Left colon (tissue), 2 donors: ENCODE measurements around the gene ATXN2. TPM values are rescaled to one million over a fixed set of nuclear protein-coding genes. Genes with fewer than 3 reads are reported as not detected.
"Not testable (repeated sequence)": the region's sequence is repeated elsewhere in the genome, so short reads cannot be mapped to it uniquely, and the experiment has no call there.

ENCODE experiments used
- ATAC-seq: fragments of 200-7000 bp; cut with Tn5 transposase; one replicate; pipeline ENCODE4 v1.9.1; 2020; ENCODE audit warnings: mild to moderate bottlenecking, moderate library complexity
- DNase-seq, 2 donors: peaks; one replicate each; pipeline ENCODE4 v3.0.0-alpha.2; 2020
- intact Hi-C, 2 donors: fragments of 100-400 bp; cut with DNase I in 1 of 2; cut with micrococcal nuclease in 1 of 2; formaldehyde crosslinking; loops; one replicate each; pipeline versions ENCODE4 v1.11.2 to v1.14.0; 2022; cut with DNase I, micrococcal nuclease
- long read RNA-seq: library from polyadenylated mRNA; unstranded; transcript quantifications from one replicate; pipeline ENCODE4 v2.0.0, GENCODE V29; 2021
- total RNA-seq, 2 donors: library from RNA; stranded (reverse); fragmentation: NEBNext Ultra II Directional; extraction: Animal tissue kit (Norgen Biotek cat#: 25700); gene quantifications; one replicate each; pipeline ENCODE4 v1.2.1, GENCODE V29; 2021
- donor health status: DM: no; HTN: no; CAD: no.
- donor health status: DM: yes; HTN: yes; CAD: no.

The ATXN2 gene
- total RNA-seq: 10 to 100 TPM; 43.0 to 64.2 TPM
- long read RNA-seq, partial matches to known transcripts: 7 of 17 reads
- long read RNA-seq, other reads (novel, unspliced or antisense): 10 of 17 reads

- DNase-seq (peak; percentile 62 to 77), ATAC-seq (peak; percentile 54)
- intact Hi-C loops: no loop called here
These were observed at the start of gene ATXN2 for GRCh38 chr12:111598637-111599452. ATXN2 (minus strand) TSS chr12:111599315; CDS start chr12:111599034, 281 bp downstream.

GRCh38 chr12:111645433-111645832 is 46.3 kb upstream of the ATXN2 start:
- no peak for DNase-seq
- ATAC-seq: no peak
- intact Hi-C loops: no loop called here

- peak; percentile 89 for ATAC-seq
- intact Hi-C loops: no loop called here
- DNase-seq: peak; percentile 30 to 31
These were observed 44.3 kb upstream of the ATXN2 start for GRCh38 chr12:111643427-111643826.

GRCh38 chr12:111642681-111643426 is 43.7 kb upstream of the ATXN2 start:
- no peak for DNase-seq

GRCh38 chr12:111640506-111640905 is 41.4 kb upstream of the ATXN2 start:
- intact Hi-C loops: no loop called here
- ATAC-seq (no peak), DNase-seq (no peak)

More at GRCh38 chr12:111642681-111643426, 43.7 kb upstream of the ATXN2 start:
- intact Hi-C loops: no loop called here
- no peak for ATAC-seq

GRCh38 chr12:111638556-111638955 is 39.4 kb upstream of the ATXN2 start:
- intact Hi-C loops: no loop called here
- ATAC-seq (no peak), DNase-seq (no peak)

GRCh38 chr12:111636209-111636945 is 37.3 kb upstream of the ATXN2 start:
- intact Hi-C loops: no loop called here
- ATAC-seq: no peak
- DNase-seq: peak; percentile 15 to 35

GRCh38 chr12:111635524-111635923 is 36.4 kb upstream of the ATXN2 start:
- intact Hi-C loops: no loop called here
- ATAC-seq (no peak), DNase-seq (no peak)

- ATAC-seq (no peak), DNase-seq (no peak)
- intact Hi-C loops: no loop called here
These were observed 29.6 kb upstream of the ATXN2 start for GRCh38 chr12:111628505-111629260.

- intact Hi-C loops: no loop called here
- no peak for ATAC-seq
- no peak for DNase-seq
These were observed 27.1 kb upstream of the ATXN2 start for GRCh38 chr12:111626230-111626629.

GRCh38 chr12:111624540-111624939 is 25.4 kb upstream of the ATXN2 start:
- ATAC-seq (no peak), DNase-seq (no peak)
- intact Hi-C loops: no loop called here

GRCh38 chr12:111617841-111618240 is 18.7 kb upstream of the ATXN2 start:
- ATAC-seq, DNase-seq, intact Hi-C loops: not testable (repeated sequence)

GRCh38 chr12:111616177-111616623 is 17.1 kb upstream of the ATXN2 start:
- intact Hi-C loops: no loop called here
- peak; percentile 81 for ATAC-seq
- no peak for DNase-seq

- ATAC-seq: no peak
- intact Hi-C loops: no loop called here
- DNase-seq: no peak
These were observed 8.1 kb upstream of the ATXN2 start for GRCh38 chr12:111607239-111607638.

GRCh38 chr12:111606767-111607230 is 7.7 kb upstream of the ATXN2 start:
- intact Hi-C loops: no loop called here
- ATAC-seq (no peak), DNase-seq (no peak)

GRCh38 chr12:111605911-111606766 is 7.0 kb upstream of the ATXN2 start:
- intact Hi-C loops: no loop called here
- no peak for ATAC-seq

GRCh38 chr12:111602857-111603256 is 3.7 kb upstream of the ATXN2 start:
- intact Hi-C loops, ATAC-seq, DNase-seq: not testable (repeated sequence)

More at GRCh38 chr12:111605911-111606766, 7.0 kb upstream of the ATXN2 start:
- no peak for DNase-seq
